ENCODE measurements around the gene FOCAD.

DNA sequence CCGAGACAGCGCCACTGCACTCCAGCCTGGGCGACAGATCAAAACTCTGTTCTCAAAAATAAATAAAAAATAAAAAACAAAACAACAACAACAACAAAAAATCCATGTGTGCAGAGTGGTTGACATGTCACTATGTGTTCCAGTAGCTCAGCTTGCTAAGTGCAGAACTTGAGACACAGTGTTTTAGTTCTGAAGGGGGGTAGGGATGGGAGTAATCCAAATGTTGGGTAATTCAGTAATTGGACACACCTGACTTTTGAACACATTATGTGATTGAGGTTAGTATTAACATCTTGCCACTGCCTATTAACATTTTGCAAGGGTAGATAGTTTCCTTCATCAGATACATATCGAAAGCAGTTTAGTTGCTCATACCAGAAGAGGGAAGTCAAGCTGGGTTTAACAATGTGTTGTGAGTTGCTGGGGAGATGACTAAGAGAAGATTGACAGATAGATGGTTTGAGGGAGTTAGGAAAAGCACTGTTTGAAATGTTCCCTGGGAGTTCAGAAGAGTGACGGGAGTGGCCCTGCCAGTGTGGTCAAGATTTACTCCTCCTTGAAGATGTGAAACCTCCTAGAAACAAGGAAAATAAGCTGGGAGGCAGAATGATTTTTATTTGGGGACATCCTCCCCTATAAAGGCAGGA lies 346.5 kb downstream of the FOCAD start:
- TF ChIP-seq, protein P1, sequence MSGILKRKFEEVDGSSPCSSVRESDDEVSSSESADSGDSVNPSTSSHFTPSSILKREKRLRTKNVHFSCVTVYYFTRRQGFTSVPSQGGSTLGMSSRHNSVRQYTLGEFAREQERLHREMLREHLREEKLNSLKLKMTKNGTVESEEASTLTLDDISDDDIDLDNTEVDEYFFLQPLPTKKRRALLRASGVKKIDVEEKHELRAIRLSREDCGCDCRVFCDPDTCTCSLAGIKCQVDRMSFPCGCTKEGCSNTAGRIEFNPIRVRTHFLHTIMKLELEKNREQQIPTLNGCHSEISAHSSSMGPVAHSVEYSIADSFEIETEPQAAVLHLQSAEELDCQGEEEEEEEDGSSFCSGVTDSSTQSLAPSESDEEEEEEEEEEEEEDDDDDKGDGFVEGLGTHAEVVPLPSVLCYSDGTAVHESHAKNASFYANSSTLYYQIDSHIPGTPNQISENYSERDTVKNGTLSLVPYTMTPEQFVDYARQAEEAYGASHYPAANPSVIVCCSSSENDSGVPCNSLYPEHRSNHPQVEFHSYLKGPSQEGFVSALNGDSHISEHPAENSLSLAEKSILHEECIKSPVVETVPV (CRISPR knock-in tag; IDR thresholded peaks at IDR 0.05): no peak
- TF ChIP-seq CSDC2 (CRISPR knock-in tag; IDR thresholded peaks at IDR 0.05) (no peak), RARB (CRISPR knock-in tag; IDR thresholded peaks at IDR 0.05) (no peak), BACH2 (CRISPR knock-in tag; IDR thresholded peaks at IDR 0.05; ENCODE audit: borderline replicate concordance) (no peak), ZNF70 (CRISPR knock-in tag; IDR thresholded peaks at IDR 0.05) (no peak), SNAI2 (CRISPR knock-in tag; IDR thresholded peaks at IDR 0.05) (no peak), ZNF565 (CRISPR knock-in tag; conservative IDR thresholded peaks at IDR 0.05; ENCODE audit: low read depth) (no peak), ARNTL (CRISPR knock-in tag; IDR thresholded peaks at IDR 0.05; ENCODE audit: borderline replicate concordance, low read depth) (no peak), OSR1 (CRISPR knock-in tag; IDR thresholded peaks at IDR 0.05) (no peak)
- TF ChIP-seq, protein P2, sequence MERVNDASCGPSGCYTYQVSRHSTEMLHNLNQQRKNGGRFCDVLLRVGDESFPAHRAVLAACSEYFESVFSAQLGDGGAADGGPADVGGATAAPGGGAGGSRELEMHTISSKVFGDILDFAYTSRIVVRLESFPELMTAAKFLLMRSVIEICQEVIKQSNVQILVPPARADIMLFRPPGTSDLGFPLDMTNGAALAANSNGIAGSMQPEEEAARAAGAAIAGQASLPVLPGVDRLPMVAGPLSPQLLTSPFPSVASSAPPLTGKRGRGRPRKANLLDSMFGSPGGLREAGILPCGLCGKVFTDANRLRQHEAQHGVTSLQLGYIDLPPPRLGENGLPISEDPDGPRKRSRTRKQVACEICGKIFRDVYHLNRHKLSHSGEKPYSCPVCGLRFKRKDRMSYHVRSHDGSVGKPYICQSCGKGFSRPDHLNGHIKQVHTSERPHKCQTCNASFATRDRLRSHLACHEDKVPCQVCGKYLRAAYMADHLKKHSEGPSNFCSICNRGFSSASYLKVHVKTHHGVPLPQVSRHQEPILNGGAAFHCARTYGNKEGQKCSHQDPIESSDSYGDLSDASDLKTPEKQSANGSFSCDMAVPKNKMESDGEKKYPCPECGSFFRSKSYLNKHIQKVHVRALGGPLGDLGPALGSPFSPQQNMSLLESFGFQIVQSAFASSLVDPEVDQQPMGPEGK (CRISPR knock-in tag; IDR thresholded peaks at IDR 0.05; ENCODE audit: borderline replicate concordance): no peak

All from SK-N-SH treated with all-trans-retinoic acid at 6 μM for 48 hours (cell line).